Activated naive CD4-positive, alpha-beta T cell treated with anti-CD3 and anti-CD28 coated beads for 36 hours (primary cell): ENCODE data around the gene SPAG16. TPM values are rescaled to one million over a fixed set of nuclear protein-coding genes. Genes with fewer than 3 reads are reported as not detected.

Experiments used
- CTCF ChIA-PET: fragments of 350-600 bp; sonication (Branson Sonifier 250); formaldehyde crosslinking; loops from one replicate; lab custom pipeline; 2021; ENCODE audit warnings: antibody characterized with exemption; lab: Charles Lee
- DNase-seq: peaks from one replicate; pipeline ENCODE4 v3.0.0-alpha.2; 2020
- H3K27ac Mint-ChIP-seq: one replicate; pipeline ENCODE4 v1.8.0; 2021; ENCODE audit warnings: mild to moderate bottlenecking, mixed read lengths
- H3K27me3 Mint-ChIP-seq: one replicate; pipeline ENCODE4 v1.8.0; 2021; ENCODE audit warnings: low read depth, mixed read lengths
- H3K36me3 Mint-ChIP-seq: one replicate; pipeline ENCODE4 v1.8.0; 2021; ENCODE audit warnings: low read depth, mixed read lengths
- H3K4me1 Mint-ChIP-seq: one replicate; pipeline ENCODE4 v1.8.0; 2021; ENCODE audit warnings: low read depth, mixed read lengths
- H3K4me3 Mint-ChIP-seq: one replicate; pipeline ENCODE4 v1.8.0; 2021; ENCODE audit warnings: mild to moderate bottlenecking, moderate library complexity, mixed read lengths
- H3K9me3 Mint-ChIP-seq: one replicate; pipeline ENCODE4 v1.8.0; 2021; ENCODE audit warnings: mixed read lengths
- intact Hi-C: fragments of 100-400 bp; cut with micrococcal nuclease; formaldehyde crosslinking; loops from one replicate; pipeline ENCODE4 v1.15.1; 2023
- total RNA-seq, 2 experiments: library from RNA; stranded (reverse); gene quantifications; one replicate each; pipeline ENCODE4 v1.2.3, GENCODE V29; 2021

Gene SPAG16
- total RNA-seq, 2 experiments from 2014 or later, result 8.4 to 8.8 TPM

DNA sequence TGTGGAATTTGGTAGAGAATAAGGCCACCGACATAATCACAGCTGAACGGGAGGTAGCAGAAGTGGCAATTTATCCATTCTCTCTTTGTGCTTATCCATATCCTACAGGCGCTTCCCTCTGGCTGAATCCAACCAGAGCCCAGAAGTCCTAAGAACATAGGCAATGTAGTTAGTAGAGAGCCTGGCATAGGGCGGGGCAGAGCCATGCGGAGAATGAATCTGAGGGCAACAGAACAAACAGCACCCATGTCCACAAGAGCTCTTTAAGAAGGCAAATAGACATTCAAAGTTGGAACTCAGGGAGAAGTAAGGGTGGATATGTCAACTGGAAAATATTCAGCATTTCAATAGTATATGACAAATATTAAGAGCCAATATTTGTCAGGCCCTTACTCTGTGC lies 820.7 kb downstream of the SPAG16 start:
- H3K27ac Mint-ChIP-seq, result no peak overlapping the region
- no peak for DNase-seq
- H3K36me3 Mint-ChIP-seq, result no peaks in the 10 kb centered on the region
- H3K4me1 Mint-ChIP-seq, result no peaks in the 10 kb centered on the region
- peaks cover 2% of the 10 kb centered on the region for H3K9me3 Mint-ChIP-seq
- intact Hi-C loops, result no loop called here
- H3K27me3 Mint-ChIP-seq, result no peaks in the 10 kb centered on the region
- H3K4me3 Mint-ChIP-seq, result no peak overlapping the region
- CTCF ChIA-PET, result no interaction called here

DNA sequence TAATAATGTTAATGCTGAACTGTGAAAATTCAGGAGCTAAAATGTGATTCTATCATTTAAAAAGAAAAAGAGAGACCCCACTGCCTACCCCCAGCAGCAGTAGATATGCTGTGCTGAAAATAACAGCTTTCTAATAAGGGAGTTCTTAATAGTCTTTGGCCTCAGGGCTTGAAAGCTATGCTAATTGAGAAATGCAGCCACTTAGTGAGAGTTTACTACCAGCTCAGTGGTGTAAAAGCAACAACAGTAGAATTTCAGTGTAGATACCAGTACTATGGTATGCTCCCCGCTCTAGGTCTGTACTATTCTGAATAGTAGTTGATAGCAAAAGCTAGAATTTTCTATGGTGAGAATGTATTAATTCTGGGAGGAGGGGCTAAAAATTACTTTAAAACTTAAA lies 823.5 kb downstream of the SPAG16 start:
- DNase-seq, result no peak
- H3K27me3 Mint-ChIP-seq, result no peaks in the 10 kb centered on the region
- peaks cover 16% of the 10 kb centered on the region for H3K9me3 Mint-ChIP-seq
- no peaks in the 10 kb centered on the region for H3K36me3 Mint-ChIP-seq
- H3K4me3 Mint-ChIP-seq, result no peak overlapping the region
- intact Hi-C loops, result no loop called here
- no peaks in the 10 kb centered on the region for H3K4me1 Mint-ChIP-seq
- CTCF ChIA-PET, result interaction anchor here (0.7 kb wide), 1 partner anchor 123 kb away, joined by 3 read pairs; no protein-coding TSS in a partner anchor
- no peak overlapping the region for H3K27ac Mint-ChIP-seq

DNA sequence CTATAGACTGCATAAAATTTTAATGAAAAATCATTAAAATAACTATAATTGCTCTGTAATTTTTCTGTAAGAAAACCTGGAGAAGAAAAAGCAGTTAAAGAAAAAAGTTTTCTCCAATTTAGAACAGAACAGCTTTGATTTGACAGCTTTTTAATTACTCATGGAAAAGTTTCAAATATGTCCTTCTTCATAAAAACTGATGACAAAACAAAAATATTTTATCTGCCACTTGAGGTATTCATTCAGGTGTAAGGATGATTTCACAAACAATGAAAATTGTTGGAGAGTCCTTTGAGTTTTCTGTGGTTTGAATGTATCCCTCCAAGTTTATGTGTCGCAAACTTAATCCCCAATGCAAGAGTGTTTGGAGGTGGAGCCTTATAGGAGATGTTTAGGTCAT lies 824.3 kb downstream of the SPAG16 start:
- CTCF ChIA-PET, result no interaction called here

DNA sequence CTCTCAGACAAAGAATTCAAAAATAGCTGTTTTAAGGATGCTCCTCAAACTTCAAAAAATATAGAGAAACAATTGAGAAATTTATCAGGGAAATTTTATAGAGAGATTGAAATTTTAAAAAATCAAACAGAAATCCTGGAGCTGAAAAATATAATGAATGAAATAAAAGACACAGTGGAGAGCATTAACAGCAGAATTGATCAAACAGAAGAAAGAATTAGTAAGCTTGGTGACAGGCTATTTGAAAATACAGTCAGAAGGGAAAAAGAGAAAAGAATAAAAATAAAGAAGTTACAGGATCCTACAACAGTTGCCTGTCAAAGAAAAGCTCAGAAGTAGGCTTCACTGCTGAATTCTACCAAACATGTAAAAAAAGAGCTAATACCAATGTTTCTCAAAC lies 832.8 kb downstream of the SPAG16 start:
- no peak overlapping the region for H3K4me3 Mint-ChIP-seq
- no peaks in the 10 kb centered on the region for H3K36me3 Mint-ChIP-seq
- CTCF ChIA-PET, result no interaction called here
- intact Hi-C loops, result no loop called here
- H3K27ac Mint-ChIP-seq, result no peak overlapping the region
- H3K27me3 Mint-ChIP-seq, result no peaks in the 10 kb centered on the region
- no peaks in the 10 kb centered on the region for H3K4me1 Mint-ChIP-seq
- no peak for DNase-seq
- H3K9me3 Mint-ChIP-seq, result peaks cover 13% of the 10 kb centered on the region

More for the DNA sequence above, 824.3 kb downstream of the SPAG16 start:
- Mint-ChIP-seq H3K4me3 (no peak overlapping the region), H3K36me3 (no peaks in the 10 kb centered on the region), H3K4me1 (no peaks in the 10 kb centered on the region), H3K27ac (no peak overlapping the region), H3K27me3 (no peaks in the 10 kb centered on the region), H3K9me3 (peaks cover 16% of the 10 kb centered on the region)
- intact Hi-C loops, result no loop called here
- no peak for DNase-seq

- DNase-seq, result no peak
- H3K27me3 Mint-ChIP-seq, result no peaks in the 10 kb centered on the region
- CTCF ChIA-PET, result no interaction called here
- no peaks in the 10 kb centered on the region for H3K4me1 Mint-ChIP-seq
- no peaks in the 10 kb centered on the region for H3K9me3 Mint-ChIP-seq
- H3K36me3 Mint-ChIP-seq, result no peaks in the 10 kb centered on the region
- no peak overlapping the region for H3K27ac Mint-ChIP-seq
- intact Hi-C loops, result no loop called here
- H3K4me3 Mint-ChIP-seq, result no peak overlapping the region
These were observed 841.9 kb downstream of the SPAG16 start for GRCh38 chr2:214126135-214126534.

- Mint-ChIP-seq H3K4me3 (no peak overlapping the region), H3K27me3 (no peaks in the 10 kb centered on the region)
These were observed 842.9 kb downstream of the SPAG16 start for GRCh38 chr2:214127170-214127569.

DNA sequence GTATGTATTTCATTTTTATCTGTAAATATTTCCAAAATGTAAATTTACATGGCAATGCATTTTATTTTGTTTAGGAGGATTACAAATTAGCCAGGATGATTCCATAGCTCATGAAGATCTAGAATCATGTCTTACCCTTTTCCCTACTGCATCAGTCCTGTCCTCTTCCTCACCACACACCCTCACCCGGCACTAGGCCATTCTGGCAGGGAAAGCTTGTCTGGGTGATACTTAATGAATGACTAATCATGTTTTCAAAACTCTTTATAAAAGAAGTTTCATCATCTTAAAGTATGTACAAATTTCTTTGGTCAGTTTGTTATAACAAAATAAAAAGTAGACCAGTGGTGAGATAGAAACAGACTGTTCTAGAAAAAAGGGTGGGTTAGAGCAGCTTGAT lies 843.3 kb downstream of the SPAG16 start:
- no peak for DNase-seq
- H3K4me1 Mint-ChIP-seq, result no peaks in the 10 kb centered on the region
- no peaks in the 10 kb centered on the region for H3K36me3 Mint-ChIP-seq
- H3K27ac Mint-ChIP-seq, result no peak overlapping the region
- no peaks in the 10 kb centered on the region for H3K27me3 Mint-ChIP-seq
- H3K9me3 Mint-ChIP-seq, result peaks cover 2% of the 10 kb centered on the region
- H3K4me3 Mint-ChIP-seq, result no peak overlapping the region
- intact Hi-C loops, result no loop called here
- CTCF ChIA-PET, result no interaction called here

More at GRCh38 chr2:214127170-214127569, 842.9 kb downstream of the SPAG16 start:
- Mint-ChIP-seq H3K9me3 (no peaks in the 10 kb centered on the region), H3K4me1 (no peaks in the 10 kb centered on the region), H3K27ac (no peak overlapping the region), H3K36me3 (no peaks in the 10 kb centered on the region)
- no peak for DNase-seq
- CTCF ChIA-PET, result no interaction called here
- intact Hi-C loops, result no loop called here

DNA sequence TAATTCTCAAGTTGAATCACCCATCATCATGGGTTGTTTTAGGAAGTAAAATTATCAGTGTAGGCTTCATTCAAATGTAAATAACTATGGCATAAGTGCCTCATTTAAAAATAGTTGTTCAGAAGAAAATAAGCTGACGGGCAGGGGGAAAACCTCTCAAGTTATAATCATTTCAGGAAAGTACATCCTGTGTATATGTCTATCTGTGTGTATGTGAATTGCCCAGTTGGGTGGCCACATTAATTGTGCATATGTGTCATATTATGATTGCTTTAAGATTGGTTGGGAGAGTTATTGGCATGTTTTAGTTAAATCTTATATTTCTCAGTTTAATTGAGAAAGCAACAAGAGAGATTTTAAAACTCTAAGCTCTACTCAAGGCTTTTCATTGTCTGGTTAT lies 843.8 kb downstream of the SPAG16 start:
- CTCF ChIA-PET, result no interaction called here
- Mint-ChIP-seq H3K27ac (no peak overlapping the region), H3K9me3 (peaks cover 2% of the 10 kb centered on the region), H3K27me3 (no peaks in the 10 kb centered on the region), H3K36me3 (no peaks in the 10 kb centered on the region), H3K4me3 (no peak overlapping the region), H3K4me1 (no peaks in the 10 kb centered on the region)
- intact Hi-C loops, result no loop called here
- no peak for DNase-seq

DNA sequence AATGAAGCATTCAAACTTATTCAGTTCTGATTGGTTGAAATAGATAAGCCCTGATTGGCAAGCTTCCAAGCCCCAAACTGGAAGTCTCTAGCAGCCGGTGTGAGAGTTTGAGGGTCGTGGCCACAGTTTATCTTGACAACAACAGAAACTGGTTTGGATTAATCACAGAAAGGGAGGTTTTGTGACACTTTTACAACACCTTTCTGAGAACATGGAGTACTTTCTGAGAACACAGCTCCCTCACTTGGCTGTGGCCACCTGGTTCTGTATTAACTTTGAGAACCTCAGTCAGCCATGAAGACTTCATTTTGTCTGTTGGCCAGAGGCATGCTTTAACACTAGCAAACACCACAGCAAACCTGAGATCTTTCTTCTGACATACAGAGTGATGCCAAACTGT lies 845.9 kb downstream of the SPAG16 start:
- no peaks in the 10 kb centered on the region for H3K36me3 Mint-ChIP-seq
- no peaks in the 10 kb centered on the region for H3K4me1 Mint-ChIP-seq
- H3K27me3 Mint-ChIP-seq, result no peaks in the 10 kb centered on the region
- no peak overlapping the region for H3K27ac Mint-ChIP-seq
- DNase-seq, result no peak
- no peak overlapping the region for H3K4me3 Mint-ChIP-seq
- H3K9me3 Mint-ChIP-seq, result peaks cover 2% of the 10 kb centered on the region
- intact Hi-C loops, result no loop called here
- CTCF ChIA-PET, result no interaction called here

DNA sequence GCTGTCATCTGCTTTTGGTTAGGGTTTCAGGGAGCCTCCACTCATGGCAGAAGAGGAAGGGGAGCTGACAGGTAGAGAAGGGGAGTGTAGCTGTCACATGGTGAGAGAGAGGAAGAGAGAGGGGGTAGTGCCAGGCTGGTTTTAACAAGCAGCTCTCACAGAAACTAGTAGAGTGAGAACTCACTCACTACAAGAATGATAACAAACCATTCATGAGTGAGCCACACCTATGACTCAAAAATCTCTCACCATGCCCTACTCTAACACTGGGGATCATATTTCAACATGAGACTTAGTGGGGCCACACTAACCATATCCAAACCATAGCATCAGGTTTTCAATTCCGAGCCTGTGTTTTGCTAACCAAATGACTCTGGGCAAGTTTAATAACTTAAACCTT lies 851.7 kb downstream of the SPAG16 start:
- Mint-ChIP-seq H3K9me3 (peaks cover 2% of the 10 kb centered on the region), H3K27ac (no peak overlapping the region), H3K36me3 (no peaks in the 10 kb centered on the region), H3K27me3 (no peaks in the 10 kb centered on the region), H3K4me1 (no peaks in the 10 kb centered on the region), H3K4me3 (no peak overlapping the region)
- CTCF ChIA-PET, result no interaction called here
- intact Hi-C loops, result no loop called here
- no peak for DNase-seq

GRCh38 chr2:214138779-214139178 lies 854.5 kb downstream of the SPAG16 start:
- no peak overlapping the region for H3K27ac Mint-ChIP-seq

DNA sequence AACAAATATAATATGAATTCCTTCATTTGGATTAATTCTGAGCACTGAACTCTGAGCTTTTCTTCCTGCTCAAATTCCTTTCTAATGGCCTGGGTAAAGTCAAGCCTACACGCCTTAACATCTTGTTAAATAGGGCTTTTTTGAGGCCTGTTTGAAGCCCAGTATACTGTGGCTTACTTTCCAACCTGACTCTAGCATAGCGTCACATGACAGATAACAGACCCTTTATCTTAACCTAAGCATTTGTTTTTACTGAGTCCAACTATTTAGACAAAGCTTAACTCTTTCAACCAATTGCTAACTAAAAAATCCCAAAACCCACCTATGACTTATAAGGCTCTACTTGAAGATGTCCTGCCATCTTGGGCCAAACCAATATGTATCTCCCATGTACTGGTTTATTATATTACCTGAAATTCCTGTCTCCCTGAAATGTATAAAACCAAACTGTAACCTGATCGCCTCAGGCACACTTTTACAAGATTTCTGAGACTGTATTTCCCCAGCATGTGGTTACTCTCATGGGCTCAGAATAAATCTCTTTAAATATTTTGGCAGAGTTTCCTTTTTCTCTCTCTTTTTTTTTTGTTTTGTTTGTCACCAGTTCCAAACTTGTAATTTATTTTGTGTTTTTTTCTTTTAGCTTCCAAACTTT lies 855.5 kb downstream of the SPAG16 start:
- H3K4me1 Mint-ChIP-seq, result no peaks in the 10 kb centered on the region
- H3K36me3 Mint-ChIP-seq, result no peaks in the 10 kb centered on the region
- no peaks in the 10 kb centered on the region for H3K9me3 Mint-ChIP-seq
- H3K4me3 Mint-ChIP-seq, result no peak overlapping the region
- intact Hi-C loops, result no loop called here
- CTCF ChIA-PET, result no interaction called here
- H3K27me3 Mint-ChIP-seq, result no peaks in the 10 kb centered on the region
- H3K27ac Mint-ChIP-seq, result no peak overlapping the region
- DNase-seq, result no peak

More at GRCh38 chr2:214138779-214139178, 854.5 kb downstream of the SPAG16 start:
- Mint-ChIP-seq H3K27me3 (no peaks in the 10 kb centered on the region), H3K4me1 (no peaks in the 10 kb centered on the region), H3K36me3 (no peaks in the 10 kb centered on the region), H3K9me3 (no peaks in the 10 kb centered on the region), H3K4me3 (no peak overlapping the region)
- intact Hi-C loops, result no loop called here
- no peak for DNase-seq
- CTCF ChIA-PET, result no interaction called here

GRCh38 chr2:214156971-214157370 lies 872.7 kb downstream of the SPAG16 start:
- no peak overlapping the region for H3K27ac Mint-ChIP-seq
- no peaks in the 10 kb centered on the region for H3K36me3 Mint-ChIP-seq
- H3K4me1 Mint-ChIP-seq, result no peaks in the 10 kb centered on the region
- no peak overlapping the region for H3K4me3 Mint-ChIP-seq
- intact Hi-C loops, result no loop called here
- CTCF ChIA-PET, result no interaction called here
- no peaks in the 10 kb centered on the region for H3K9me3 Mint-ChIP-seq
- H3K27me3 Mint-ChIP-seq, result no peaks in the 10 kb centered on the region
- no peak for DNase-seq
